K562 (cell line): ENCODE data around the gene CD274. TPM values are rescaled to one million over a fixed set of nuclear protein-coding genes. Genes with fewer than 3 reads are reported as not detected.

Source experiments
- FOS ChIP-seq: IDR thresholded peaks from 3 replicates; pipeline ENCODE4 v1.6.1; 2011; ENCODE audit not compliant: insufficient read length; ENCODE audit errors: extremely low read depth
- HEY1 ChIP-seq: fragments of 250-450 bp; sonication (Bioruptor Pico); IDR thresholded peaks from 2 replicates; pipeline ENCODE4 v1.5.0; 2020; ENCODE audit warnings: mild to moderate bottlenecking, moderate library complexity, borderline replicate concordance
- LCOR ChIP-seq: sonication (generic); formaldehyde crosslinking; IDR thresholded peaks from 2 replicates; pipeline ENCODE4 v1.8.0; 2022; ENCODE audit warnings: mild to moderate bottlenecking, missing genetic modification reagents
- MAFF ChIP-seq: IDR thresholded peaks from 2 replicates; pipeline ENCODE4 v1.6.1; 2012; ENCODE audit warnings: low read length, improper control_type of control experiment
- MAFK ChIP-seq: IDR thresholded peaks from 2 replicates; pipeline ENCODE4 v1.6.1; 2011; ENCODE audit warnings: low read length, improper control_type of control experiment
- MEIS2 ChIP-seq: fragments of 450-650 bp; IDR thresholded peaks from 2 replicates; pipeline ENCODE4 v1.6.1; 2014; ENCODE audit warnings: mild to moderate bottlenecking; ENCODE audit not compliant: partially characterized antibody
- MTA2 ChIP-seq: fragments of 450-650 bp; IDR thresholded peaks from 2 replicates; pipeline ENCODE4 v1.6.1; 2016; ENCODE audit warnings: low read depth
- NR2C1 ChIP-seq, 2 experiments: fragments of 450-650 bp; IDR thresholded peaks; 2 replicates each; pipeline ENCODE4 v1.6.1; 2017; ENCODE audit warnings: mild to moderate bottlenecking in 2 of 2, antibody characterized with exemption in 1 of 2, inconsistent platforms in 1 of 2, missing compliant biosample characterization in 1 of 2, missing genetic modification characterization in 1 of 2
- PYGO2 ChIP-seq: fragments of 450-650 bp; IDR thresholded peaks from 2 replicates; pipeline ENCODE4 v1.6.1; 2016; ENCODE audit warnings: mild to moderate bottlenecking, missing genetic modification characterization, moderate library complexity, missing compliant biosample characterization
- TEAD4 ChIP-seq, 2 experiments: sonication (generic) in 1 of 2; formaldehyde crosslinking in 1 of 2; IDR thresholded peaks; 2 replicates each; pipeline versions ENCODE4 v1.6.1 to v1.8.0; 2012 to 2022; ENCODE audit warnings: borderline replicate concordance in 1 of 2, inconsistent platforms in 1 of 2, low read length in 1 of 2, mild to moderate bottlenecking in 1 of 2, missing genetic modification reagents in 1 of 2
- ZNF77 ChIP-seq: fragments of 250-450 bp; sonication (Bioruptor Pico); IDR thresholded peaks from 2 replicates; pipeline ENCODE4 v1.5.0; 2020
- polyA plus RNA-seq, 8 experiments: library from polyadenylated mRNA; depleted of rRNA in 4 of 8; stranded (reverse) in 5 of 8; unstranded in 3 of 8; fragments of >200 nt; fragmentation: Nextera tagmentation in 2 of 8; fragmentation: Illumina TruSeq in 1 of 8; extraction: Ambion mirVana in 2 of 8; extraction: Trizol in 1 of 8; gene quantifications; 2 replicates each; pipeline versions ENCODE4 v1.2.1 to v1.2.3, GENCODE V29; 2011 to 2014; ENCODE audit warnings: inconsistent platforms in 1 of 8, missing spikeins in 1 of 8
- total RNA-seq, 7 experiments: library from RNA; depleted of rRNA in 6 of 7; stranded (reverse); fragments of >200 nt in 6 of 7; fragmentation: Illumina TruSeq in 2 of 7; extraction: Trizol in 2 of 7; gene quantifications; 2 replicates each; pipeline versions ENCODE4 v1.2.1 to v1.2.3, GENCODE V29; 2011 to 2021; ENCODE audit warnings: low replicate concordance in 1 of 7
- TF ChIP-seq, protein P1 (sequence below): fragments of 450-650 bp; IDR thresholded peaks from 2 replicates; pipeline ENCODE4 v1.6.1; 2016; ENCODE audit warnings: mild to moderate bottlenecking, moderate library complexity
- TF ChIP-seq, protein P2 (sequence below), 2 experiments: IDR thresholded peaks in 1 of 2; conservative IDR thresholded peaks in 1 of 2; 2 replicates each; pipeline ENCODE4 v1.6.1; 2016; ENCODE audit warnings: low read depth in 2 of 2, mild to moderate bottlenecking in 1 of 2, missing compliant biosample characterization in 1 of 2, missing genetic modification characterization in 1 of 2, moderate library complexity in 1 of 2

Gene CD274
- total and polyA plus RNA-seq, 9 of the 15 experiments (the other 6 are each of a cell fraction or from before 2014, with no cell fraction given) = 0.07 to 0.51 (median 0.30) TPM; not detected in 1

DNA sequence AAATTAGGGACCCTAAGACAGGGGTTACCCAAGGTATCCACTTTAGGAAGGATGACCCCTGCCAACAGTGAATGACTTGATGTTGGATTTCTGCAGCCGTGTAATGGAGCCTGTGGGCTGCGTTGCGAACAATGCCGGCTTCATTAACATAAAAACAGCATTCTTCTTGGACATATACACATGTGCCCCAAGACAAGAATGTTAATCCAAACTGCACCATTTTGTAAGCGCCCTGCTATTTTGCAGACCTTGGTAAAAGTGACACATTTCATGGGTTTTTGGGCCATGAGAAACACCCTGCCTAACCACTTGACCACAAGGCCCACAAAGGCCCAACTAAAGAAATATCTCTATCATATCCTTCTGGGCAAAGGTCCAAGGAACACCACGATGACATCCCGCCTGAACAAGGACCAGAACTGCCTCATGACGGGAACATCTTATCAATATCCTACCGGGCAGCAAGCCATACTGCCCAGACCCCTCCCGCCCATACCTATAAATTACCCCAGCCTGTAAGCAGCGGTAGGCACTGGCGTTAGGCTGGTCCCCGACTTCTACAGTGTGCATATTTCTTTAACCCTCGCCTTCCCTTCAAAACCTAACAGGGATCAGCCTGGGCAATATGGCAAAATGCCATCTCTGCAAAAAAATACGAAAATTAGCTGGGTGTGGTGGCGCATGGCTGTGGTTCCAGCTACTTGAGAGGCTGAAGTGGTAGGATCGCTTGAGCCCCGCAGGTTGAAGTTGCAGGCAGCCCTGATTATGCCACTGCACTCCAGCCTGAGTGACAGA, 50.3 kb downstream of the CD274 start (continued):
- TF ChIP-seq, protein P1, sequence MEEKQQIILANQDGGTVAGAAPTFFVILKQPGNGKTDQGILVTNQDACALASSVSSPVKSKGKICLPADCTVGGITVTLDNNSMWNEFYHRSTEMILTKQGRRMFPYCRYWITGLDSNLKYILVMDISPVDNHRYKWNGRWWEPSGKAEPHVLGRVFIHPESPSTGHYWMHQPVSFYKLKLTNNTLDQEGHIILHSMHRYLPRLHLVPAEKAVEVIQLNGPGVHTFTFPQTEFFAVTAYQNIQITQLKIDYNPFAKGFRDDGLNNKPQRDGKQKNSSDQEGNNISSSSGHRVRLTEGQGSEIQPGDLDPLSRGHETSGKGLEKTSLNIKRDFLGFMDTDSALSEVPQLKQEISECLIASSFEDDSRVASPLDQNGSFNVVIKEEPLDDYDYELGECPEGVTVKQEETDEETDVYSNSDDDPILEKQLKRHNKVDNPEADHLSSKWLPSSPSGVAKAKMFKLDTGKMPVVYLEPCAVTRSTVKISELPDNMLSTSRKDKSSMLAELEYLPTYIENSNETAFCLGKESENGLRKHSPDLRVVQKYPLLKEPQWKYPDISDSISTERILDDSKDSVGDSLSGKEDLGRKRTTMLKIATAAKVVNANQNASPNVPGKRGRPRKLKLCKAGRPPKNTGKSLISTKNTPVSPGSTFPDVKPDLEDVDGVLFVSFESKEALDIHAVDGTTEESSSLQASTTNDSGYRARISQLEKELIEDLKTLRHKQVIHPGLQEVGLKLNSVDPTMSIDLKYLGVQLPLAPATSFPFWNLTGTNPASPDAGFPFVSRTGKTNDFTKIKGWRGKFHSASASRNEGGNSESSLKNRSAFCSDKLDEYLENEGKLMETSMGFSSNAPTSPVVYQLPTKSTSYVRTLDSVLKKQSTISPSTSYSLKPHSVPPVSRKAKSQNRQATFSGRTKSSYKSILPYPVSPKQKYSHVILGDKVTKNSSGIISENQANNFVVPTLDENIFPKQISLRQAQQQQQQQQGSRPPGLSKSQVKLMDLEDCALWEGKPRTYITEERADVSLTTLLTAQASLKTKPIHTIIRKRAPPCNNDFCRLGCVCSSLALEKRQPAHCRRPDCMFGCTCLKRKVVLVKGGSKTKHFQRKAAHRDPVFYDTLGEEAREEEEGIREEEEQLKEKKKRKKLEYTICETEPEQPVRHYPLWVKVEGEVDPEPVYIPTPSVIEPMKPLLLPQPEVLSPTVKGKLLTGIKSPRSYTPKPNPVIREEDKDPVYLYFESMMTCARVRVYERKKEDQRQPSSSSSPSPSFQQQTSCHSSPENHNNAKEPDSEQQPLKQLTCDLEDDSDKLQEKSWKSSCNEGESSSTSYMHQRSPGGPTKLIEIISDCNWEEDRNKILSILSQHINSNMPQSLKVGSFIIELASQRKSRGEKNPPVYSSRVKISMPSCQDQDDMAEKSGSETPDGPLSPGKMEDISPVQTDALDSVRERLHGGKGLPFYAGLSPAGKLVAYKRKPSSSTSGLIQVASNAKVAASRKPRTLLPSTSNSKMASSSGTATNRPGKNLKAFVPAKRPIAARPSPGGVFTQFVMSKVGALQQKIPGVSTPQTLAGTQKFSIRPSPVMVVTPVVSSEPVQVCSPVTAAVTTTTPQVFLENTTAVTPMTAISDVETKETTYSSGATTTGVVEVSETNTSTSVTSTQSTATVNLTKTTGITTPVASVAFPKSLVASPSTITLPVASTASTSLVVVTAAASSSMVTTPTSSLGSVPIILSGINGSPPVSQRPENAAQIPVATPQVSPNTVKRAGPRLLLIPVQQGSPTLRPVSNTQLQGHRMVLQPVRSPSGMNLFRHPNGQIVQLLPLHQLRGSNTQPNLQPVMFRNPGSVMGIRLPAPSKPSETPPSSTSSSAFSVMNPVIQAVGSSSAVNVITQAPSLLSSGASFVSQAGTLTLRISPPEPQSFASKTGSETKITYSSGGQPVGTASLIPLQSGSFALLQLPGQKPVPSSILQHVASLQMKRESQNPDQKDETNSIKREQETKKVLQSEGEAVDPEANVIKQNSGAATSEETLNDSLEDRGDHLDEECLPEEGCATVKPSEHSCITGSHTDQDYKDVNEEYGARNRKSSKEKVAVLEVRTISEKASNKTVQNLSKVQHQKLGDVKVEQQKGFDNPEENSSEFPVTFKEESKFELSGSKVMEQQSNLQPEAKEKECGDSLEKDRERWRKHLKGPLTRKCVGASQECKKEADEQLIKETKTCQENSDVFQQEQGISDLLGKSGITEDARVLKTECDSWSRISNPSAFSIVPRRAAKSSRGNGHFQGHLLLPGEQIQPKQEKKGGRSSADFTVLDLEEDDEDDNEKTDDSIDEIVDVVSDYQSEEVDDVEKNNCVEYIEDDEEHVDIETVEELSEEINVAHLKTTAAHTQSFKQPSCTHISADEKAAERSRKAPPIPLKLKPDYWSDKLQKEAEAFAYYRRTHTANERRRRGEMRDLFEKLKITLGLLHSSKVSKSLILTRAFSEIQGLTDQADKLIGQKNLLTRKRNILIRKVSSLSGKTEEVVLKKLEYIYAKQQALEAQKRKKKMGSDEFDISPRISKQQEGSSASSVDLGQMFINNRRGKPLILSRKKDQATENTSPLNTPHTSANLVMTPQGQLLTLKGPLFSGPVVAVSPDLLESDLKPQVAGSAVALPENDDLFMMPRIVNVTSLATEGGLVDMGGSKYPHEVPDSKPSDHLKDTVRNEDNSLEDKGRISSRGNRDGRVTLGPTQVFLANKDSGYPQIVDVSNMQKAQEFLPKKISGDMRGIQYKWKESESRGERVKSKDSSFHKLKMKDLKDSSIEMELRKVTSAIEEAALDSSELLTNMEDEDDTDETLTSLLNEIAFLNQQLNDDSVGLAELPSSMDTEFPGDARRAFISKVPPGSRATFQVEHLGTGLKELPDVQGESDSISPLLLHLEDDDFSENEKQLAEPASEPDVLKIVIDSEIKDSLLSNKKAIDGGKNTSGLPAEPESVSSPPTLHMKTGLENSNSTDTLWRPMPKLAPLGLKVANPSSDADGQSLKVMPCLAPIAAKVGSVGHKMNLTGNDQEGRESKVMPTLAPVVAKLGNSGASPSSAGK = peak; percentile 37; the same call in 1 of the 2 replicates
- TF ChIP-seq TEAD4 (IDR thresholded peaks at IDR 0.05; ENCODE audit: low read length) (no peak), TEAD4 (CRISPR knock-in tag; IDR thresholded peaks at IDR 0.05; ENCODE audit: borderline replicate concordance) (no peak), LCOR (CRISPR knock-in tag) (no peak), MEIS2 (peak; percentile 38), PYGO2 (tag) (no peak), MAFK (no peak), HEY1 (CRISPR knock-in tag) (no peak), NR2C1 (IDR thresholded peaks at IDR 0.05) (no peak), NR2C1 (tag; IDR thresholded peaks at IDR 0.05) (peak; percentile 25), MTA2 (no peak), FOS (no peak), MAFF (no peak), ZNF77 (CRISPR knock-in tag) (no peak)
- TF ChIP-seq, protein P2, sequence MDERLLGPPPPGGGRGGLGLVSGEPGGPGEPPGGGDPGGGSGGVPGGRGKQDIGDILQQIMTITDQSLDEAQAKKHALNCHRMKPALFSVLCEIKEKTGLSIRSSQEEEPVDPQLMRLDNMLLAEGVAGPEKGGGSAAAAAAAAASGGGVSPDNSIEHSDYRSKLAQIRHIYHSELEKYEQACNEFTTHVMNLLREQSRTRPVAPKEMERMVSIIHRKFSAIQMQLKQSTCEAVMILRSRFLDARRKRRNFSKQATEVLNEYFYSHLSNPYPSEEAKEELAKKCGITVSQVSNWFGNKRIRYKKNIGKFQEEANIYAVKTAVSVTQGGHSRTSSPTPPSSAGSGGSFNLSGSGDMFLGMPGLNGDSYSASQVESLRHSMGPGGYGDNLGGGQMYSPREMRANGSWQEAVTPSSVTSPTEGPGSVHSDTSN (CRISPR knock-in tag; IDR thresholded peaks at IDR 0.05; ENCODE audit: low read depth) = no peak
- TF ChIP-seq, protein P2 (tag; conservative IDR thresholded peaks at IDR 0.05; ENCODE audit: low read depth) = 0 out of 2 replicates have a peak, but pooled peaks have one; percentile 31
